ENCODE measurements around the gene RMND5A. TPM values are rescaled to one million over a fixed set of nuclear protein-coding genes. Genes with fewer than 3 reads are reported as not detected.

The RMND5A gene
- total and polyA plus RNA-seq, 2 experiments from 2014 or later, result 23.0 to 80.8 TPM

DNA sequence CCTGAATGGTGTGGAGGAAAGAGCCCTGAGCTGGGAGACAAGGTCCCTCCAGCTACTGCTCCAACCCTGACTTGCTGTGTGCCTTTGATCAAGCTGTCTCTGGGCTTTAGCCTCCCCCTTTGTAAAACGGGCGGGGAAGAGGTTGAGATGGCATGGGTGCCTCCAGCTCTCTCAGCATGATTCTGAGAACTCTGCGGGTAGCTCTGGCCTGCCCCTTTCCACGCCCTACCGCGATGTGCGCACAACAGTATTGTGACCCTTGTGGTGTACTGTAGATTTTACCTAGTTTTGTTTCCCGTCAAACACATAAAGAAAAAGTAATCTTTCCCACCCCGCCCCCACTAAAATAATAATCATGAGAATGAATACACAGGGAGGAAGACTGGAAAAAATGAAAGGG is 65.4 kb downstream of the RMND5A start:
- Histone ChIP-seq H3K79me2 (no peaks in the 10 kb centered on the region), H3K27me3 (peaks cover 46% of the 10 kb centered on the region), H3K4me1 (ENCODE audit: insufficient read depth) (peaks cover 10% of the 10 kb centered on the region)

GRCh38 chr2:86786001-86786536 is 66.0 kb downstream of the RMND5A start:
- no peaks in the 10 kb centered on the region for H3K36me3 ChIP-seq (replicated peaks; ENCODE audit: insufficient read depth, low read depth)
- no peak for DNase-seq (ENCODE audit: low spot score)
- H3K4me2 ChIP-seq, result no peak overlapping the region
- peaks cover 16% of the 10 kb centered on the region for H3K4me1 ChIP-seq (ENCODE audit: insufficient read depth)
- TF ChIP-seq EZH2 (IDR thresholded peaks at IDR 0.05; ENCODE audit: borderline replicate concordance), result no peak
- no peaks in the 10 kb centered on the region for H3K9me3 ChIP-seq (ENCODE audit: low read depth)
- no peaks in the 10 kb centered on the region for H3K9me2 ChIP-seq (replicated peaks; ENCODE audit: insufficient read depth)
- WGBS (ENCODE audit: low lambda C conversion rate, missing lambda C conversion rate), result 59% methylated on average over 10 of the region's 10 CpGs
- no peaks in the 10 kb centered on the region for H4K20me1 ChIP-seq (ENCODE audit: insufficient read depth, poor library complexity, severe bottlenecking)
- no peak overlapping the region for H3K4me3 ChIP-seq
- no peak overlapping the region for H3K27ac ChIP-seq
- no peaks in the 10 kb centered on the region for H3K79me2 ChIP-seq
- H2AFZ ChIP-seq, result no peak overlapping the region
- H3K27me3 ChIP-seq, result peaks cover 51% of the 10 kb centered on the region

More for the DNA sequence above, 65.4 kb downstream of the RMND5A start:
- H3K27ac ChIP-seq, result no peak overlapping the region
- H3K4me3 ChIP-seq, result no peak overlapping the region
- no peak overlapping the region for H2AFZ ChIP-seq
- 92% methylated on average over 9 of the region's 9 CpGs for WGBS (ENCODE audit: low lambda C conversion rate, missing lambda C conversion rate)
- no peak overlapping the region for H3K4me2 ChIP-seq
- TF ChIP-seq CTCF (IDR thresholded peaks at IDR 0.05; ENCODE audit: poor library complexity) (no peak), EZH2phosphoT487 (IDR thresholded peaks at IDR 0.05; ENCODE audit: low read depth, severe bottlenecking, unreplicated experiment) (no peak), EZH2 (IDR thresholded peaks at IDR 0.05; ENCODE audit: borderline replicate concordance) (no peak)
- no peaks in the 10 kb centered on the region for H3K9me3 ChIP-seq (ENCODE audit: low read depth)
- H4K20me1 ChIP-seq (ENCODE audit: insufficient read depth, poor library complexity, severe bottlenecking), result no peaks in the 10 kb centered on the region
- no peak for DNase-seq (ENCODE audit: low spot score)
- H3K36me3 ChIP-seq (replicated peaks; ENCODE audit: insufficient read depth, low read depth), result no peaks in the 10 kb centered on the region
- no peaks in the 10 kb centered on the region for H3K9me2 ChIP-seq (replicated peaks; ENCODE audit: insufficient read depth)

- H3K36me3 ChIP-seq (replicated peaks; ENCODE audit: insufficient read depth, low read depth), result no peaks in the 10 kb centered on the region
- no peak overlapping the region for H2AFZ ChIP-seq
- no peaks in the 10 kb centered on the region for H3K9me2 ChIP-seq (replicated peaks; ENCODE audit: insufficient read depth)
- H3K4me1 ChIP-seq (ENCODE audit: insufficient read depth), result peaks cover 22% of the 10 kb centered on the region
- 56% methylated on average over 2 of the region's 2 CpGs for WGBS (ENCODE audit: low lambda C conversion rate, missing lambda C conversion rate)
- DNase-seq (ENCODE audit: low spot score), result no peak
- H4K20me1 ChIP-seq (ENCODE audit: insufficient read depth, poor library complexity, severe bottlenecking), result no peaks in the 10 kb centered on the region
- no peak overlapping the region for H3K4me3 ChIP-seq
- H3K27ac ChIP-seq, result no peak overlapping the region
- TF ChIP-seq EZH2 (IDR thresholded peaks at IDR 0.05; ENCODE audit: borderline replicate concordance) (no peak), CTCF (IDR thresholded peaks at IDR 0.05; ENCODE audit: poor library complexity) (no peak), EZH2phosphoT487 (IDR thresholded peaks at IDR 0.05; ENCODE audit: low read depth, severe bottlenecking, unreplicated experiment) (no peak)
- no peaks in the 10 kb centered on the region for H3K9me3 ChIP-seq (ENCODE audit: low read depth)
- no peak overlapping the region for H3K4me2 ChIP-seq
- H3K79me2 ChIP-seq, result no peaks in the 10 kb centered on the region
- peaks cover 67% of the 10 kb centered on the region for H3K27me3 ChIP-seq
Observed at GRCh38 chr2:86787736-86788135, 67.6 kb downstream of the RMND5A start.

- DNase-seq (ENCODE audit: low spot score), result no peak
- peaks cover 71% of the 10 kb centered on the region for H3K27me3 ChIP-seq
- no peak overlapping the region for H3K4me2 ChIP-seq
Observed at GRCh38 chr2:86788165-86788564, 68.1 kb downstream of the RMND5A start.

More at GRCh38 chr2:86788165-86788564, 68.1 kb downstream of the RMND5A start:
- Histone ChIP-seq H3K4me3 (no peak overlapping the region), H3K27ac (no peak overlapping the region), H3K9me3 (ENCODE audit: low read depth) (no peaks in the 10 kb centered on the region), H4K20me1 (ENCODE audit: insufficient read depth, poor library complexity, severe bottlenecking) (no peaks in the 10 kb centered on the region), H3K4me1 (ENCODE audit: insufficient read depth) (peaks cover 22% of the 10 kb centered on the region), H3K36me3 (replicated peaks; ENCODE audit: insufficient read depth, low read depth) (no peaks in the 10 kb centered on the region), H2AFZ (no peak overlapping the region), H3K79me2 (no peaks in the 10 kb centered on the region), H3K9me2 (replicated peaks; ENCODE audit: insufficient read depth) (no peaks in the 10 kb centered on the region)
- TF ChIP-seq CTCF (IDR thresholded peaks at IDR 0.05; ENCODE audit: poor library complexity), result no peak
- TF ChIP-seq EZH2 (IDR thresholded peaks at IDR 0.05; ENCODE audit: borderline replicate concordance), result no peak
- no peak for TF ChIP-seq EZH2phosphoT487 (IDR thresholded peaks at IDR 0.05; ENCODE audit: low read depth, severe bottlenecking, unreplicated experiment)
- WGBS (ENCODE audit: low lambda C conversion rate, missing lambda C conversion rate), result 69% methylated on average over 7 of the region's 7 CpGs
